Neural cell (in vitro differentiated cells): ENCODE measurements around the gene ZBTB5. TPM values are rescaled to one million over a fixed set of nuclear protein-coding genes. Genes with fewer than 3 reads are reported as not detected.

ENCODE experiments used
- H2AFZ ChIP-seq: fragments of 200-600, 300-800 bp; sonication (generic), shearing (Covaris generic); 2 replicates; pipeline ENCODE4 v1.6.0; 2014; ENCODE audit warnings: low read depth, mild to moderate bottlenecking, antibody characterized with exemption, low read length, moderate library complexity
- H3F3A ChIP-seq: fragments of 200-600 bp; shearing (Covaris generic); 2 replicates; pipeline ENCODE4 v1.6.1; 2016; ENCODE audit warnings: mild to moderate bottlenecking, moderate library complexity, mixed read lengths, antibody characterized with exemption, low read length; ENCODE audit not compliant: insufficient read depth, poor library complexity, severe bottlenecking
- H3K27ac ChIP-seq: fragments of 200-600, 300-800 bp; sonication (generic), shearing (Covaris generic); 2 replicates; pipeline ENCODE4 v1.5.1; 2014; ENCODE audit warnings: mild to moderate bottlenecking, low read length, moderate library complexity
- H3K27me3 ChIP-seq: fragments of 300-800, 200-600 bp; sonication (generic), shearing (Covaris generic); 2 replicates; pipeline ENCODE4 v1.6.0; 2014; ENCODE audit warnings: mild to moderate bottlenecking, low read depth, low read length, moderate library complexity; ENCODE audit not compliant: insufficient read depth
- H3K36me3 ChIP-seq: fragments of 300-800, 200-600 bp; sonication (generic), shearing (Covaris generic); 2 replicates; pipeline ENCODE4 v1.5.1; 2014; ENCODE audit warnings: mild to moderate bottlenecking, antibody characterized with exemption, low read length, moderate library complexity; ENCODE audit not compliant: insufficient read depth
- H3K4me2 ChIP-seq: fragments of 300-800, 200-600 bp; sonication (generic), shearing (Covaris generic); 2 replicates; pipeline ENCODE4 v1.6.0; 2014; ENCODE audit warnings: mild to moderate bottlenecking, low read length
- H3K4me3 ChIP-seq: fragments of 300-800, 200-600 bp; sonication (generic), shearing (Covaris generic); 2 replicates; pipeline ENCODE4 v1.5.1; 2014; ENCODE audit warnings: mild to moderate bottlenecking, low read length, moderate library complexity
- H3K79me2 ChIP-seq: fragments of 200-600 bp; shearing (Covaris generic); replicated peaks from 2 replicates; pipeline ENCODE4 v1.6.0; 2014; ENCODE audit warnings: mild to moderate bottlenecking, low read length, moderate library complexity; ENCODE audit not compliant: insufficient read depth
- H3K9ac ChIP-seq: fragments of 300-800, 200-600 bp; sonication (generic), shearing (Covaris generic); 2 replicates; pipeline ENCODE4 v1.6.1; 2016; ENCODE audit warnings: mild to moderate bottlenecking, low read length, mixed read lengths
- H3K9me2 ChIP-seq: fragments of 200-600 bp; shearing (Covaris generic); 2 replicates; pipeline ENCODE4 v1.6.1; 2016; ENCODE audit warnings: mild to moderate bottlenecking, low read length, mixed read lengths; ENCODE audit not compliant: insufficient read depth
- H3K9me3 ChIP-seq: fragments of 200-600, 300-800 bp; sonication (generic), shearing (Covaris generic); 2 replicates; pipeline ENCODE4 v1.6.1; 2016; ENCODE audit warnings: mild to moderate bottlenecking, mixed run types, low read length, moderate library complexity, mixed read lengths
- H4K20me1 ChIP-seq: fragments of 200-600 bp; shearing (Covaris generic); 2 replicates; pipeline ENCODE4 v1.6.1; 2016; ENCODE audit warnings: mild to moderate bottlenecking, mixed run types; ENCODE audit not compliant: insufficient read depth
- CTCF ChIP-seq: fragments of 450-650 bp; IDR thresholded peaks from 2 replicates; pipeline ENCODE4 v1.5.1; 2014; ENCODE audit warnings: antibody characterized with exemption, mild to moderate bottlenecking, moderate library complexity; ENCODE audit not compliant: poor library complexity, severe bottlenecking
- EP300 ChIP-seq: fragments of 450-650 bp; conservative IDR thresholded peaks from 2 replicates; pipeline ENCODE4 v1.6.1; 2014; ENCODE audit warnings: antibody characterized with exemption, mild to moderate bottlenecking, moderate library complexity; ENCODE audit not compliant: poor library complexity, severe bottlenecking
- EZH2 ChIP-seq: fragments of 200-600, 300-800 bp; shearing (Covaris generic), sonication (generic); IDR thresholded peaks from 2 replicates; pipeline ENCODE4 v1.6.1; 2014; ENCODE audit warnings: antibody characterized with exemption, low read length, borderline replicate concordance, mild to moderate bottlenecking; ENCODE audit not compliant: insufficient read depth, poor library complexity, severe bottlenecking
- MXI1 ChIP-seq: fragments of 450-650 bp; conservative IDR thresholded peaks from 2 replicates; pipeline ENCODE4 v1.6.1; 2014; ENCODE audit warnings: antibody characterized with exemption, mild to moderate bottlenecking; ENCODE audit not compliant: poor library complexity, severe bottlenecking
- POLR2AphosphoS5 ChIP-seq: IDR thresholded peaks from 2 replicates; pipeline ENCODE4 v1.6.1; 2012
- RAD21 ChIP-seq: fragments of 450-650 bp; conservative IDR thresholded peaks from 2 replicates; pipeline ENCODE4 v1.6.1; 2014; ENCODE audit warnings: antibody characterized with exemption, mild to moderate bottlenecking, moderate library complexity
- REST ChIP-seq: IDR thresholded peaks from 2 replicates; pipeline ENCODE4 v1.6.1; 2012; ENCODE audit warnings: borderline replicate concordance
- SMC3 ChIP-seq: fragments of 450-650 bp; conservative IDR thresholded peaks from 2 replicates; pipeline ENCODE4 v1.6.1; 2014; ENCODE audit warnings: antibody characterized with exemption, mild to moderate bottlenecking, moderate library complexity; ENCODE audit not compliant: poor library complexity
- TAF1 ChIP-seq: IDR thresholded peaks from 2 replicates; pipeline ENCODE4 v1.6.1; 2012; ENCODE audit warnings: low read depth
- polyA plus RNA-seq: library from polyadenylated mRNA; depleted of rRNA; stranded (reverse); fragments of >200 nt; gene quantifications from 2 replicates; pipeline ENCODE4 v1.2.3, GENCODE V29; 2014

Gene ZBTB5
- polyA plus RNA-seq, 1 donor from 2014 or later: 21.0 TPM

- Histone ChIP-seq H3K27me3 (no peaks in the 10 kb centered on the region), H3K4me2 (no peak overlapping the region), H2AFZ (no peak overlapping the region), H3K9me3 (no peaks in the 10 kb centered on the region), H3K79me2 (no peaks in the 10 kb centered on the region), H3K9ac (no peak overlapping the region), H3F3A (no peaks in the 10 kb centered on the region), H3K9me2 (no peaks in the 10 kb centered on the region), H3K36me3 (no peaks in the 10 kb centered on the region), H3K4me3 (no peak overlapping the region), H3K27ac (no peak overlapping the region), H4K20me1 (no peaks in the 10 kb centered on the region)
- no peak for TF ChIP-seq CTCF
- no peak for TF ChIP-seq TAF1
- TF ChIP-seq REST: no peak
- TF ChIP-seq POLR2AphosphoS5: no peak
- no peak for TF ChIP-seq SMC3
- no peak for TF ChIP-seq MXI1
- no peak for TF ChIP-seq EP300
- TF ChIP-seq RAD21: no peak
- no peak for TF ChIP-seq EZH2
Observed at GRCh38 chr9:37407468-37407867, 57.8 kb downstream of the ZBTB5 start.

GRCh38 chr9:37406603-37407401 lies 58.4 kb downstream of the ZBTB5 start:
- no peak overlapping the region for H3K27ac ChIP-seq
- no peaks in the 10 kb centered on the region for H3K9me2 ChIP-seq
- no peaks in the 10 kb centered on the region for H3K27me3 ChIP-seq
- no peak overlapping the region for H3K4me3 ChIP-seq
- no peaks in the 10 kb centered on the region for H4K20me1 ChIP-seq
- H3F3A ChIP-seq: no peaks in the 10 kb centered on the region
- no peak overlapping the region for H3K4me2 ChIP-seq
- H3K36me3 ChIP-seq: no peaks in the 10 kb centered on the region
- no peaks in the 10 kb centered on the region for H3K79me2 ChIP-seq
- H3K9ac ChIP-seq: no peak overlapping the region
- H2AFZ ChIP-seq: no peak overlapping the region
- TF ChIP-seq RAD21 (no peak), SMC3 (no peak), EP300 (no peak), EZH2 (no peak), TAF1 (no peak), POLR2AphosphoS5 (no peak), CTCF (no peak), REST (no peak), MXI1 (no peak)
- no peaks in the 10 kb centered on the region for H3K9me3 ChIP-seq
